ENCODE measurements around the gene H3-3A.

The H3-3A gene

DNA sequence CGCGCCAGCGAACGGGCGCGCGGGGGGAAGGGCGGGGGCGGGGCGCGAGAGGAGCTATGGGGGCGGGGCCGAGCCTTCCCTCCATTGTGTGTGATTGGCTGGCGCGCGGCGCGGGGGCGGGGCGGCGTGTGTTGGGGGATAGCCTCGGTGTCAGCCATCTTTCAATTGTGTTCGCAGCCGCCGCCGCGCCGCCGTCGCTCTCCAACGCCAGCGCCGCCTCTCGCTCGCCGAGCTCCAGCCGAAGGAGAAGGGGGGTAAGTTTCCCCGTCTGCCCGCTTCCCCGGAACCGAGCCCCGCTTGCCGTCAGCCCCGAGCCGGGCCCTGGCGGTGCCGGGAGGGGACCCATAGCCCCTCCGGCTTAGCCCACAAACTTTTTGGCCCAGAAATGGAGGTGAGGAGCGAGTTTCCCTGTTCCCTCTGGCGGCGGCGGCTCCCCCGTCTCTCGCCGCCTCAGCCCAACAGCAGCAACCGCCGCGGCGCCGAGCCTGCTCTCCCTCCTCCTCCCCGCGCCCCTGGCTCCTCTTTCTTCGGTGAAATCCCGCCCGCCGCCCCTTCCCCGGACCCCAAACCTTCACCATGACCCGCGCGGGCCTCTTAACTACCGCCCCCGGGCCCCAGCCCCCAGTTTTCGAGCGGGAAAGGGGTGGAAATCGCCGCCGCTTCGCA is at the start of gene H3-3A:
Gene H3-3A (plus strand): TSS at position 159 of the 666 bp plus-strand sequence. CDS start 1,636 bp downstream, outside the sequence.
- peak; percentile 98 for DNase-seq

DNA sequence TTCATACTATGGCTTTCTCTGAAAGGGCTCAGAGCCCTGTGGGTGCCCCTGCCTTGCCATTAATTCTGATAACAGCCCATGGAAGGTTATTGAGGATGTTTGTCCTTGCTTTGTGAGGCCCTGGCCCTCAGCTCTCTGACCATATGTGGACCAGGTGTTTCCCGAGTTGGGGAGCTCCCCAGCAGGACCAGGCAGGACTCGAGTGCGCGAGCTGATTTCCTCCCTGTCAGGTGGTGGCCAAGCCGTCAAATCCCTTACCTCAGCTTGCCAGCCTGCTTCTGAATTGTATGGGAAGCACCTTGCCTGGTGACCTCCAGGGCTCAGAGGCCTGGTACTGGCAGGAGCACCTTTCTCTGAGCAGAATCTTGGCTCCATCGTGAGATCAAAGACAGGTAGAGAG is 45.4 kb upstream of the H3-3A start:
- DNase-seq = no peak

DNA sequence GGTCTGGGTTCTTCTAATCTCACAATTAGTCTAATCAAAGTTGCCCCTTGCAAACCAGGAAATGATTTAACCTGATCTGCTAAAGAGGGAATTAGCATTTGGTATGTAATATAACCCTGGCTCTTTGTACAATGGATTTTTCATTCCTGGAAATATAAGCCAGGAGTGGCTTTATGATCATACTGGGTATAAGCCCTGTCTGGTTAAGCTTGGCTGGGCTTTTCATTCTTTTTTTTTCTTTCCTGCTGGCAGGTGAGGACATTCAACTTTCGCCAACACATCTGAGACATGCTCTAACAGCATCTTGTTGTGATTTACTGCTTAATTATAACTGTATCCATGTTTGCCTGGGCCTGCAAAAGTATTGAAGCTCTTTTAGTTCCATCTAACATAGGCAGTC is 42.9 kb upstream of the H3-3A start:
- no peak for DNase-seq

DNA sequence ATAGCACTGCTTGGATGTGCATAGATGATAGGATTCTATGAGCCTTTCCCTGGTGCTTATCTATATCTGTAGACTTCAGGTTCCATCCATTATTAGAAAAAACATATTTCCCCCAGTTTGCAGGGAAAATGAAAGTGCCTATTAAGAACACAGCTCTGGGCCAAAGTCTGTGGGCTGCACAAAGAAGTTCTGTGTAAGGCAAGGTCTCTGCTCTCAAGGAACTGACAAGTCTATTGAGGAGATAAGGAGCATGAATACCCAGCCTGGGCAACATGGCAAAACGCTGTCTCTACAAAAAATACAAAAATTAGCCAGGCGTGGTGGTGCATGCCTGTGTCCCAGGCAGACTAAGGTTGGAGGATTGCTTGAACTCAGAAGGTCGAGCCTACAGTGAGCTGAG is 41.1 kb upstream of the H3-3A start:
- DNase-seq = no peak

DNA sequence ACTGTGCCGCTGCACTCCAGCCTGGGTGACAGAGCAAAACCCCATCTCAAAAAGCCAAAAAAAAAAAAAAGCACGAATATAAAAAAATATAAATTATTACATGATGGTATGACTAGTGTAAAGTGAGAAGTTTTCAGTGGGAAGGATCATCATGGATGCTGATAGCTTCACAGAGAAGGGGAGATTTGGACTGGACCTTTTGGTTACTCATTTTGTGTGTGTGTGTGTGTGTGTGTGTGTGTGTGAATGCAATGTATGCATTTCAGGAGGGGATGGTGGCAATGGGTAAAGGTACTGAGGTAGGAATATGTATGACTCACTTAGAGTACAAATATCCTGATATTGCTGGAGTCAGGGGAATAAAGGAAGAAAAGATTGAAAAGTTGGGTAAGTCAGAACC is 40.7 kb upstream of the H3-3A start:
- DNase-seq = no peak

DNA sequence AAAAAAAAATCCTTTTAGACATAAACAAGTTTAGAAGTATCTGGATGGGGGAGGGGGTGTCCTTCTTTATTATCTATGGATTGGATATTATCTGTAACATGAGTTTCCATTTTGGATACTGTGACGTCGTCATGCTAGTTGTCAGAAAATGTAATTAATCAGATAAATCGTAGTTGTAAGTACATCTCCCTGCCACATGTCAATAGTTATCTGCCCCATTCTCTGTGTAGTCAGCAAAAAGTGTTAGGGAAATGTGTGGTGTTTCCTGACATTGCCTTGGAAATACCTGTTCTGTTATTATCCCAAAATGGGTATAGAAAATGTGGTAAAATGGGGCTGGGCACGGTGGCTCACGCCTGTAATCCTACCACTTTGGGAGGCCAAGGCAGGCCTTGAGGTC is 38.8 kb upstream of the H3-3A start:
- no peak for DNase-seq

DNA sequence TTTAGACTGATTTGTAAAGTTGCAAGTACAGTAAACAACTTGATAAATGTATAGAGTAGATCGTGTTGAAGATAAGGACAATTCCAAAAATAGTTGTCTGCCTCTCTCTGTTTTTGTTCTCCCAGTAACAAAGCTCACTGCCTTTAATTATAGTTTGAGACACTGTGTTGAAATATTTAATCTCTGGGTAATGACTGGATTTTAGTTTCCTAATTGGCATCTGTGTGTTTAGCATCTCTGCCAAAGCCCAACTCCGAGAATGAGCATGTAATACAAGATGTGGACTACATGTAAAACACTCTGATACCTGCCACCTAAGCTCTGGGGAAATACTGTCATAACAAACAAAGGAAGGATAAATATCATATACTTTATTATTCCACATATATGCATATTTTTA is 35.7 kb upstream of the H3-3A start:
- no peak for DNase-seq

DNA sequence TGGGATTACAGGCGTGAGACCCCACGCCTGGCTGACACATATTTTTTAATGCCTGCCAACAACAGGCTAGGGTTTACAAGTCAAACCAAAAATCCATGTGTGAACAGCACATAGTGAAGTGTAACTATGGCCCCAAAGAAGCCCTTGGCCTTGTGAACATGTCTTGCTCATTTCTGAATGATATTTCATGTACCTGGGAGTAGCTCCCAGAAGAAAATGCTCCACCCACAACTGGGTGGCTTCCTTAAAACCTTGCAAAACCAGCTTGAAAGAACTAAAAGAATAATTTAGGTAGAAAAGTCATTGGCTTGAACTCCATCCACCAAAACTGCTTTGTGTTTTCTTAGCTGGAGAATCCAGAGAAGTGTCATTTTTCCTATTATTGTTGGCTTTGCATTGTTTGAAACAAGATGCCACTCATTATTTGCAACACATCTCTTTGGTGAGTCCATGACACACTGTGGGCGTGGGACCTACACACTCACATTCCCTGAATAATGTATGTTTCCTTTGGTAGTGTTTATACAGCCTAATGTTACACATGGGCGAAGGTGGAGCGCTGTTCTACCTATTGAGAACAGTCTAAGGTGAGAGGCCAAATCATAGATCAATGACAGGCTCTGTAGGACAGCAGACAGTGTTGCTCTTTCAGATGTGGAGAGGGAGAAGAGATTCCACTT is 34.8 kb upstream of the H3-3A start:
- no peak for DNase-seq

DNA sequence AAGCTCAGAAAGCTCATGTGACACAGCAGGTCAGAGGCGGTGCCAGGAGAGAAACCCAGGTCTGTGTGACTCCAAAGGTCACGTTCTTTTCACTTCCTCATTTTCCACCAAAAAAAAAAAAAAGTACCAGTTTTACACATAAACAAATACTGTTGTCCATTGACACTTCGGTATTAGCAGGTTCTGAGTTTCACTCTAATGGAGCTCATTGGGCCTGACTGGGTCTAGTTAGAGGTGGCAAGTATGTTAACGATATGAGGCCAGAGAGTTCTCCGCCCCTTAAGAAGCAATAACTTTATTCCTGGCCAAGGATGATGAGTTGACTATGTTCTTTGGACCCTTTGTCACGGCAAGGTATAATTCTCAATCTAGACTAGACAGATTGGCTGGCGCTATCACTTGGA is 33.4 kb upstream of the H3-3A start:
- peak; percentile 15 for DNase-seq

DNA sequence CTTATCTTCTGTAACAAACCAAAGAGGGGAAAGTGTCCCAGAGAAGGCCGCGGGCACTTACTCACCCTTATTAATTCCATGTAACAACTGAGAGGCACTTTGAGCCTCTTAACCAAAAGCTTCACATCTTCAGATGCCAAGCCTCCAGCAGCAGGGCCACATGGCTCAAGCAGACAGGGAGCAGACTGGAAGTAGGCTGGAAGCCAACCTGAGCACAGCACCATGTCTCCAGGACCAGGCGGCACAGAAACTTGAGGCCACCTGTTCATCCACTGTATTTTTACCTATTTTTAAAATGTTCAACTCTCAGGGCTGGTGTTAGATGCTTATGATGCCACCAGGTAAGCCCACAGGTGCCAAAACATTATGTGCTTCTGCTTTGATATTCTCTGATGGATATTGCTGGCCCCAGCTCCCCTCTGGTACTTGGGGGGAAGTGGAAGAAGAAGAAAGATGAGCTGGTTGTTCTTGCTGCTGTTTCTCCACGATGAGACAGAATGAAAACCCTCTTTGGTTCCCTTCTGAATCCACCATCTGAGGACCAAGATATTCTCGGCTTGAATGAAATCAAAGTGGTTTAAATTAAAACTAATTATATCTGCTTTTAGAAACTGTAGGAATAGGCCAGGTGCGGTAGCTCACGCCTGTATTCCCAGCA is 32.8 kb upstream of the H3-3A start:
- no peak for DNase-seq

DNA sequence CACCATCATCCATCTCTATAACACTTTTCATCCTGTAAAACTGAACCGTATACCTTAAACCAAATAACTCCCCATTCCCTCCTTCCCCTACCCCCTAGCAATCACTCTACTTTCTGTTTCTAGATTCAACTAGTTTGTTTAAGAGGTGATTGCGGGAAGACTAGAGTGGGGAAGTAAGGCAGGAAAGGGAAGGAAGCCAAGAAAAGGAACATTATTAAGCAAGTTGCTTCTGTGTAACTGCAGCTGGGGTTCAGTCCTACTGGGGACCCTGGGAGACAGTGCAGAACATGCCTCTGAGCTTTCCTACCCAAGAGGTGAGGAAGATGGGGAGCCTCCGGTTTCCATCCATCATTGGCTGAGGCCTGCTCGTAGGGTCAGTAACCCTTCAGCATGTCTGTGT is 28.9 kb upstream of the H3-3A start:
- DNase-seq = no peak

DNA sequence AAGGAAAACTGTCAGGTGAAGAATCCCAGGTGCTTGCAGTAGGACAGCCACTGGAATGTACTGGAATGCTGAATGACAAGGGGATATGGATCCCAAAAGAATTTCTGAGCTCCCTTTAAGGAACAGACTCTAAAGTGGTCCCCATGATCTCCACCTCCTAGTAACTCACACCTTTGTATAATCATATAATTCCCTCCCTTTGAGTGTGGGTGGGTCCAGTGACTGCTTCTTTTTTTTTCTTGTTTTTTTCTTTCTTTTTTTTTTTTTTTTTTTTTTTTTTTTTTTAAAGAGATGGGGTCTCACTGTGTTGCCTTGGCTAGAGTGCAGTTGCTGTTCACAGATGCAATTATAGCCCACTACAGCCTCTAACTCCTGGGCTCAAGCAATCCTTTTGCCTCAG is 28.5 kb upstream of the H3-3A start:
- DNase-seq = no peak

DNA sequence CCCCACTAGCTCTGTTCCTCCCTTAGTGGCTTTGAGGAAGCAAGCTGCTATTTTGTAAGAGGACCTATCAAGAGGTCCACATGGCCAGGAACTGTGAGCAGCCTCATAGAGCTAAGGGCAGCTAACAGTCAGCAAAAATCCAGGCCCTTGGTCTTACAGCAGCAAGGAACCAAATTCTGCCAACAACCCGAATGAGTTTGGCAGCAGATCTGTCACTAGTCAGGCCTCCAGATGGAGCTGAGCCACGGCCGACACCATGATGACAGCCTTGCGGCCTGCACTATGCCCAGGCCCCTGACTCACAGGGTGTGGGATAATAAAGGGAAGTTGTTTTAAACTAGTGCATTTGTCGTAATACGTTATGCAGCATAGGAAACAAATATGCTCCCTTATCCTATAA is 28.0 kb upstream of the H3-3A start:
- peak; percentile 28 for DNase-seq

DNA sequence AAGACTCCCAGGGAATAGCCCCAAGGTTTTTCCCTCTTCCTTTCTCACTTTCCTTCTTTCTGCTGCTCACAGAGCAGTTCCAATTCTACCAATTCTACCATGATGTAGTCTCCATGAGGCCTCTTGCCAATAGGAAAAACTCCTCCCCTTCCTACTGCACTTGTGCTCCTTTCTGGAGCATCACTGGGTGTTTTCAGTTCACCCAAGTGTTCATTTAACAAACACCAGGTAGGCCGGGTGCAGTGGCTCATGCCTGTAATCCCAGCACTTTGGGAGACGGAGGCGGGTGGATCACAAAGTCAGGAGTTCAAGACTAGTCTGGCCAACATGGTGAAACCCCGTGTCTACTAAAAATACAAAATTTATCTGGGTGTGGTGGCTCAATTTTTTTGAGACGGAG is 26.6 kb upstream of the H3-3A start:
- no peak for DNase-seq

DNA sequence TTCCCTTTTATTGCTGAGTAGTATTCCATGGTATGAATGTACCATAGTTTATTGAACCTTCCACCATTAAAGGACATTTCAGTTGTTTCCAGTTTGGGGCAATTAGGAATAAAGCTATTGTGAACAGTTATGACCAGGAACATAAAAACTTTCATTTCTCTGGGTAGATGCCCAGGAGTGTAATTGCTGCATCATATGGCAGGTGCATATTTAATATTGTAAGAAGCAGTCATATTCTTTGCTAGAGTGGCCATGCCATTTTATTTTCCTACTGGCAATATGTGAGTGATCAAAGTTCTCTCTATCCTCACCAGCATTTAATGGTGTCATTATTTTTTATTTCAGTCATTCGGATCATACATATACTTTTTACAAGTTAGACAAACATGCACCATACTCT is 23.9 kb upstream of the H3-3A start:
- no peak for DNase-seq

DNA sequence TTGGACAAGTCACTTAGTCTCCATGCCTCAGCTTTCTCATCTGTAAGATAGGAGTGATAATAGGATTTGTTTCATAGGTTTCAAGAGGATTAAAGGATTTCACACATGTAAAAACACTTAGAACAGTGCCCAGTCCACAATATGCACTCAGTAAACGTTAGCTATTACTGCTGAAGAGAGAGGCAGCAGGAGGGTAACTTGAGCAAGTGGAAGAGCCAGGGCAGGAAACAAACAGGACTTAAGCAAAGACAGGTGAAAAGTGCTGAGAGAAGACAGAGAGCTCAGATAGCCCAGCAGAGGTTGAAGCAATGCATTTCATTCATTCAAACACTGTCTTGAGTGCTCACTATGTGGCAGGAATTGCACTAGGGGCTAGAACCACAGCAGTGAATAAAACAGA is 21.1 kb upstream of the H3-3A start:
- DNase-seq = no peak

DNA sequence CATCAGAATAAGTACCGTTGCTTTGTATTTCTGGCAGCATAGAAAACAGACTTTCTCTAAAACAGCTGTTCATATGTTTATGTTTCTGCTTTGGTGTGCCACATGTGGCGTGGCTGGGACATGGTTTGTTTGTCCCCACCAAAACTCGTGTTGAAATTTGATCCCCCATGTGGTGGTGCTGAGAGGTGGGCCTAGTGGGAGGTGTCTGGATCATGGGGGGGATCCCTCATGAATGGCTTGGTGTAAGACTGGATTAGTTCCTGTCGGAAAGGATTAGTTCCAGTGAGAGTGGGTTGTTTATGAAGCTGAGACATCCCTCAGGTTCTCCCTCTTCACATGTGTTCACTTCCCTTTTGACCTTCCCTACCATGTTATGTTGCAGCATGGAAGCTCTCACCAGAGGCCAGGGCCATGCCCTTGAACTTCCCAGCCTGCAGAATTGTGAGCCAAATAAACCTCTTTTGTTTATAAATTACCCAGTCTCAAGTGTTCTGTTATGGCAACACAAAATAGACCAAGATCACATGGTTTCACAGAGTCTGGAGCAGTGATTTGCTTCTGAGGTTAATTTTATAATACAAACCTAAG is 17.9 kb upstream of the H3-3A start:
- no peak for DNase-seq

DNA sequence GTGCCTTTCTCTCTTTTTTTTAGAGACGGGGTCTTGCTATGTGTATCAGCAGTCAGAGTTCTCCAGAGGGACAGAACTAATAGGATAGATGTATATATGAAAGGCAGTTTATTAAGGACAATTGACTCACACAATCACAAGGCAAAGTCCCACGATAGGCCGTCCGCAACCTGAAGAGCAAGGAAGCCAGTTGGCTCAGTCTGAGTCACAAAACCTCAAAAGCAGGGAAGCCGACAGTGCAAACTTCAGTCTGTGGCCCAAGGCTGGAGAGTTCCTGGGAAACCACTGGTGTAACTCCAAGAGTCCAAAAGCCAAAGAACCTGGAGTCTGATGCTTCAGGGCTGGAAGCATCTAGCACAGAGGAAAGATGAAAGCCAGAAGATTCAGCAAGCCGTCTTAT is 16.3 kb upstream of the H3-3A start:
- DNase-seq = no peak

DNA sequence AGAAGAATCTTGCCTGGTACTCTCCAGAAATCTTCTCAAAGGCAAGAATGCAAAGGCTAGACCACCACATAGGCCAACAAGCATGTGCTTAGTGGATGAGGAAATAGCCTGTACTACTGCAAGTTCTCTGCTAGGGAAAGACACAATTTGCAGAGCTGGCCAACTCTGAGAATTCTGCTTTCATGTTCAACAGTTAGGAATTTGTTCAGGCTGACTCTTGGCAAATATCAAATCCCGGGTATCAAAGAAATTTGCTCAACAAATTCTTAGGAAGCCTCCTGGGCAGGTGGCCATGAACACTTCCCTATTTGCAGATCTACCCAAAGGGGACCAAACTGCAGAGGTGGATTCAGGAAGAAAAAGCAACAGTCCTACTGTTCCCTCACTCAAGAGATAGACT is 15.0 kb upstream of the H3-3A start:
- no peak for DNase-seq

DNA sequence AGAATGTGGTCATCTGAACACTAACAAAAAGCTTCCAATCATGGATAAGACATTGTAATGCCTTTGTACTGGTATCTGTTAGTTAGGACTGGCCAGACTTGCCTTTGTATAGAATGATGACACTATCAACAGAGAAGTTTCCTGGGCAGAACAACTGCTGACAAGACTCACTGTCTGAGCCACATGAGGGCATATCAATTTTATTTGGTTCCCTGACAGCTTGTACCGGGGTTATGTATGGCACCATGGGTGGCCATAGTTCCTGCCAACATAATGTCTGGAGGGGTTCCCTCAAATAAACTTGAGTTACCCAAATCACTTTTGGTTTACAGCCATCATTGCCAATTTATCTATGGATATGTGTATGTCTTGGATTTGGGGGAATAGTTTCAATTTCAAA is 13.6 kb upstream of the H3-3A start:
- DNase-seq = no peak

DNA sequence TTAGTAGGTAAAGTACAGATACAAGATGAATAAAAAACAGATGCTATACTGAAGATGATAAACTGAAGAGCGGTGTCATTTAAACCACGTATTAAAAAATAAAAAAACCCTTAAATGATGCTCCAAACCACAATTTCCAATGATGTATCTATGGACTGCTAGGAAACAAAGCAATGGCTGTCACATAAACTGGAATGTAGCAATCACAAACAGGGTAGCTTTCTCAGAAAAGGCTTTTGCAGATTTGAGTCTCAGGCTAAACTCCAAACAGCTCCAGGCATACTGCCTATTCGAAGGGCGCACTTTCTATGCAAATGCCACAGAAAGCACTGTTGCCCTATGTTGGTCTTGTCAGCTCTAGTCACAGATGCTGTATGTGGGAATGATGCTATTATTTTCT is 12.4 kb upstream of the H3-3A start:
- no peak for DNase-seq

DNA sequence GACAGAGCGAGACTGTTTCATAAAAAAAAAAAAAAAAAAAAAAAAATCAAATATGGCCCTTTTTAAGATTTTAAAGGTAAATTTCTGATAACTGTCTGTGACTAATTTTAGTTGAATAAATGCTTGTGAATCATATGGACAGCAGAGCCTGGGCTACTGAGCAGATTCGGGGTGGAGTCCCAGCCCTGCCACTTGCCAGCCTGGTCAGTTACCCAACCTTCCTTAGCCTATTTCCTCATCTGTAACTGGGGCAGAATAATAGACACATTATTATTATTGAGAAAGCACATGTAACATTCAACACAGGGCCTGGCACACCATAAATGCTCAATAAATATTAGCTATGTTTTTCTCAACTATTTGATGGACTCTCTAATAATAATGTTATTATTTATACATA is 11.2 kb upstream of the H3-3A start:
- no peak for DNase-seq

DNA sequence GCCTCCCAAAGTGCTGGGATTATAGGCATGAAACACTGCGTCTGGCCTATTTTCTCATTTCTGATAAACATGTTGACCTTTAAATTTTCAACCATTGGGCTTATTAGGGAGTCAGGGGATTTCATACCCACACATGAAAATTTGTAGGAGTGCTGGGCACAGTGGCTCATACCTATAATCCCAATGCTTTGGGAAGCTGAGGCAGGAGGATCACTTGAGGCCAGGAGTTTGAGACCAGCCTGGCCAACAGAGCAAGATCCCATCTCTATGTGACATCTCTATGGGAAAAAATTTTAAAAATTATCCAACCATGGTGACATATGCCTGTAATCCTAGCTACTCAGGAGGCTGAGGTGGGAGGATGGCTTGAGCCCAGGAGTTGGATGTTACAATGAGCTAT is 10.5 kb upstream of the H3-3A start:
- DNase-seq = no peak
